Psoas muscle (tissue), 8 donors: ENCODE data around the gene PPM1F. TPM values are rescaled to one million over a fixed set of nuclear protein-coding genes. Genes with fewer than 3 reads are reported as not detected.
A peak's percentile ranks its signal among the peaks of the same experiment; 100 is the strongest.

Experiments
- ATAC-seq, 4 donors: fragments of 200-7000 bp; cut with Tn5 transposase; one replicate each; pipeline ENCODE4 v1.9.1; 2020; ENCODE audit warnings: moderate library complexity in 3 of 4, mild to moderate bottlenecking in 2 of 4
- DNase-seq, 2 donors: peaks; one replicate each; pipeline ENCODE4 v3.0.0-alpha.2; 2020
- H3K27ac ChIP-seq: fragments of 200-600 bp; one replicate; pipeline ENCODE4 v1.8.0; 2022
- H3K27me3 ChIP-seq, 3 donors: fragments of 200-600 bp in 1 of 3; one replicate each; pipeline versions ENCODE4 v1.6.1 to v1.8.0; 2013 to 2022; ENCODE audit warnings: low read length in 2 of 3, mild to moderate bottlenecking in 2 of 3, moderate library complexity in 1 of 3; ENCODE audit not compliant: insufficient read depth in 3 of 3
- H3K36me3 ChIP-seq, 2 donors: fragments of 200-600 bp in 1 of 2; one replicate each; pipeline versions ENCODE4 v1.6.1 to v1.8.0; 2013 to 2022; ENCODE audit warnings: low read depth in 1 of 2, mild to moderate bottlenecking in 1 of 2, moderate library complexity in 1 of 2; ENCODE audit not compliant: insufficient read depth in 1 of 2
- H3K4me1 ChIP-seq: fragments of 200-600 bp; one replicate; pipeline ENCODE4 v1.8.0; 2022
- H3K4me3 ChIP-seq: fragments of 200-600 bp; one replicate; pipeline ENCODE4 v1.8.0; 2022; ENCODE audit warnings: mild to moderate bottlenecking
- H3K9me3 ChIP-seq: fragments of 200-600 bp; one replicate; pipeline ENCODE4 v1.8.0; 2022
- WGBS, 3 donors: extraction: QIAGEN DNeasy Blood & Tissue Kit; methylation state at CpG; one replicate each; pipeline versions ENCODE4 v1.1.6 to v1.1.7; 2013; 5-methylcytosine and 5-hydroxymethylcytosine counted together
- intact Hi-C, 2 donors: fragments of 100-400 bp; cut with DNase I; formaldehyde crosslinking; loops; one replicate each; pipeline versions ENCODE4 v1.11.0 to v1.14.2; 2022
- polyA plus RNA-seq, 3 donors: library from polyadenylated mRNA; stranded (reverse); fragments of 200-250 nt; gene quantifications; one replicate each; pipeline ENCODE4 v1.2.3, GENCODE V29; 2013
- total RNA-seq, 4 donors: library from RNA; stranded (reverse); fragmentation: NEBNext Ultra II Directional in 2 of 4; extraction: Animal tissue kit (Norgen Biotek cat#: 25700) in 2 of 4; gene quantifications; one replicate each; pipeline versions ENCODE4 v1.2.1 to v1.2.4, GENCODE V29; 2021 to 2023
- TF ChIP-seq, protein P1 (sequence below): fragments of 200-600 bp; IDR thresholded peaks from one replicate; pipeline ENCODE4 v1.8.0; 2022; ENCODE audit warnings: antibody characterized with exemption
- donor health status: healthy with polysubstance abuse.
- donor health status: DM: no; HTN: no; CAD: no; lungs with moderate emphysema.
- donor health status: Bipolar disorder and iron deficiency.
- donor health status: healthy.
- donor health status: DM: yes; HTN: yes; CAD: no.
- donor health status: DM: no; HTN: no; CAD: no.
- donor health status: DM: no; HTN: no; CAD: no.
- donor health status: DM: yes; HTN: yes; CAD: no.

PPM1F gene
- total and polyA plus RNA-seq, 7 donors, result 8.1 to 29.5 (median 13.1) TPM

DNA sequence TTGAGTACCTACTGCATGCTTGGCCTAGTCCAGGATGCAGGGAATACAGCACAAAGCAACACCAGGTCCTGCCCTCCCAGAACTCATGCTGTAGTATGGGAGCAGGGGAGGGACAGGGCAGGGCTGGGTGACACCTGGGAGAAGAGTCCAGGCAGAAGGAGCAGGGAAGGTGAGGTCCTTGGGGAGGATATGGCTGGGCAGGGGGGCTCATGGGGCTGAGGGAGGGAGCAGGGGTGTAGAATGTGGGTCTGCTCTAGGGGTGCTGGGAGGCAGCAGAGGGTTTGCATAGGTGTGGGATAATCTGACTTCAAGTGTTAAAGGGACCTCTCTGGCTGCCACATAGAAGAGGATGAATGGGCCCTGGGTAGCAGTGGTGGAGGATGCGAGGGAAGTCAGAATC is 25.2 kb upstream of the PPM1F start:
- H3K9me3 ChIP-seq, result no peaks in the 10 kb centered on the region
- no peaks in the 10 kb centered on the region for H3K27me3 ChIP-seq
- intact Hi-C loops, result no loop called here
- 90 to 100% (median 93%) methylated on average over 1 of the region's 1 CpG for WGBS, 3 donors
- peaks cover 19% of the 10 kb centered on the region for H3K4me1 ChIP-seq
- no peak for ATAC-seq
- DNase-seq, result peak in 1 of 2 donors; percentile 19
- no peak overlapping the region for H3K27ac ChIP-seq
- H3K36me3 ChIP-seq, result peaks cover 0 to 38% of the 10 kb centered on the region in 2 donors
- TF ChIP-seq, protein P1, sequence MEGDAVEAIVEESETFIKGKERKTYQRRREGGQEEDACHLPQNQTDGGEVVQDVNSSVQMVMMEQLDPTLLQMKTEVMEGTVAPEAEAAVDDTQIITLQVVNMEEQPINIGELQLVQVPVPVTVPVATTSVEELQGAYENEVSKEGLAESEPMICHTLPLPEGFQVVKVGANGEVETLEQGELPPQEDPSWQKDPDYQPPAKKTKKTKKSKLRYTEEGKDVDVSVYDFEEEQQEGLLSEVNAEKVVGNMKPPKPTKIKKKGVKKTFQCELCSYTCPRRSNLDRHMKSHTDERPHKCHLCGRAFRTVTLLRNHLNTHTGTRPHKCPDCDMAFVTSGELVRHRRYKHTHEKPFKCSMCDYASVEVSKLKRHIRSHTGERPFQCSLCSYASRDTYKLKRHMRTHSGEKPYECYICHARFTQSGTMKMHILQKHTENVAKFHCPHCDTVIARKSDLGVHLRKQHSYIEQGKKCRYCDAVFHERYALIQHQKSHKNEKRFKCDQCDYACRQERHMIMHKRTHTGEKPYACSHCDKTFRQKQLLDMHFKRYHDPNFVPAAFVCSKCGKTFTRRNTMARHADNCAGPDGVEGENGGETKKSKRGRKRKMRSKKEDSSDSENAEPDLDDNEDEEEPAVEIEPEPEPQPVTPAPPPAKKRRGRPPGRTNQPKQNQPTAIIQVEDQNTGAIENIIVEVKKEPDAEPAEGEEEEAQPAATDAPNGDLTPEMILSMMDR, result no peak
- H3K4me3 ChIP-seq, result no peak overlapping the region

DNA sequence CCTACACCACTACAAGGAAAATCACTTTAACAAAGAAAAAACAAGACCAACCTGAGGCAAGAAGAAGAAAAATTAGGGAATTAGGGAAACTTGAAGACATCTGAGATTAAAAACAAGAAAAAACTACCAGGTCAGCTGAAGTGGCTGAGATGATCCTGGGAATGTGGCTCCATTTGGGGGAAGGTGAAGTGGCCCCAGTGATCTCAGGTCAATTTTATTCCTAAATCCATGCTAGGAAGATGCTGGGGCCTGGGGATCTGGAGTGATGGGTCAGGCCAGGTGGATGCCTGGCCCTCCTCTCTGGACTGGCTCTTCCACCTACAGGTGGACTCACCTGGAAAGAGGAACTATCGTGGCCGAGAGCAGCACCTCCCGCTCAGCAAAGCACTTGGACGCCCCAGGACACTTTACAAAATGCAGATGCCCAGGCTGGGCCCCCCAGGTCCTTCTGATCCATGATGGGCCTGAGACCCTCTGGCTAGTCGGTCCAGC is 23.3 kb upstream of the PPM1F start:
- TF ChIP-seq, protein P1, result no peak
- DNase-seq (peak in 1 of 2 donors; percentile 14), ATAC-seq (no peak)
- H3K9me3 ChIP-seq, result no peaks in the 10 kb centered on the region
- H3K4me1 ChIP-seq, result peaks cover 8% of the 10 kb centered on the region
- WGBS, 3 donors, result 92 to 100% (median 94%) methylated on average over 5 of the region's 5 CpGs
- H3K36me3 ChIP-seq, result peaks cover 2 to 57% of the 10 kb centered on the region in 2 donors
- no peak overlapping the region for H3K4me3 ChIP-seq
- H3K27me3 ChIP-seq, result no peaks in the 10 kb centered on the region
- no peak overlapping the region for H3K27ac ChIP-seq
- intact Hi-C loops, result no loop called here

DNA sequence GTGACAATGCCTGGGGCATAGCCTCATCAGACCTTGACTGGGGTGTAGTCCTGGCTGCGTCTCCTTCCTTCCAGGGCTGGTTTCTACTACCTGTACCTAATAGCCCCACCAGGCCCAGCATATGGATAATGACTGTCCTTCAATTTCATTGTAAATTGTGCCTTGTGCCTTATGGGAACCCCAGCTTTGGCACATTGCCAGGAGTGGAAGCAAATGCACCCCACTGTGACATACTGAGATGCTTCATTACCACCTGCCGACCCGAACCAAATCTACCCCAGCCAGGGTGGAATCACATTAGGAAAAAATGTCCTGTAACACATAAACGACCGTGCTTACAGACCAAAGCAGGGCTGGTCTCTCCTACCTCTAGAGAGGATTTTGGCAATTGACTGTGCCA is 22.6 kb upstream of the PPM1F start:
- H3K4me1 ChIP-seq, result peaks cover 2% of the 10 kb centered on the region
- no peaks in the 10 kb centered on the region for H3K27me3 ChIP-seq
- DNase-seq (peak in 1 of 2 donors; percentile 36), ATAC-seq (no peak)
- H3K36me3 ChIP-seq, result peaks cover 3 to 60% of the 10 kb centered on the region in 2 donors
- no peak overlapping the region for H3K27ac ChIP-seq
- no peaks in the 10 kb centered on the region for H3K9me3 ChIP-seq
- TF ChIP-seq, protein P1, result no peak
- intact Hi-C loops, result no loop called here
- whole genome bisulfite sequencing, 3 donors, result 74 to 79% (median 75%) methylated on average over 5 of the region's 5 CpGs
- H3K4me3 ChIP-seq, result no peak overlapping the region

DNA sequence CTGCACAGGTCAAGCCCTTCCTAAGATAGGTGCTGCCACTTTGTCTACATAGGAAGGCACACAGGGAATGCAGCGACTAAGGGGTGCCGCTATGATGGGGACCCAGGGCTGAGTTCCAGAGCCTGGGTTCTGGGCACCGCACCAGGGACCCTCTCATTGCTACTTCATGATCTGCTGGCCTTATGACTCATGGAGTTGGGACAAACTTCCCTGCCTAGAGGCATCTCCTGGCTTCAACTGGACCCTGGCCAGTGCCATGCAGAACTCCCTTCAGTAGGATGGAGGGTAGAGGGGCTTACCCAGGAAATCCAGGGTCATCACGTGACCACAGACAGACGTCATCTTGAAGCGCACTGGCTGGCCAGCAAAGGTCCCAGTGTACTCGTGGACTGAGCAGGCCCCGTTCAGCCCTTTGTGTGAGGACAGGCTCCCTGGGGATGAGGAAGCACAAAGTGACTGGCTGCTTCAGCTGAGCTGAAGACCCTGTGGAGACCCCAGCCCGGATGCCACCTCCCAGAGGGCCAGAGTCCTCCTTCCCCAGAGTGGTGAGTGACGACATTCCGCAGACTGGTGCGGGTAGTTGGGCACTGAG is 21.5 kb upstream of the PPM1F start:
- WGBS, 3 donors, result 86 to 94% (median 90%) methylated on average over 12 of the region's 12 CpGs
- Histone ChIP-seq H3K4me3 (no peak overlapping the region), H3K9me3 (no peaks in the 10 kb centered on the region), H3K27ac (no peak overlapping the region), H3K27me3 (no peaks in the 10 kb centered on the region), H3K4me1 (no peaks in the 10 kb centered on the region), H3K36me3 (peaks cover 3 to 70% of the 10 kb centered on the region in 2 donors)
- DNase-seq (peak in 1 of 2 donors; percentile 6), ATAC-seq (no peak)
- TF ChIP-seq, protein P1, result no peak
- intact Hi-C loops, result no loop called here

DNA sequence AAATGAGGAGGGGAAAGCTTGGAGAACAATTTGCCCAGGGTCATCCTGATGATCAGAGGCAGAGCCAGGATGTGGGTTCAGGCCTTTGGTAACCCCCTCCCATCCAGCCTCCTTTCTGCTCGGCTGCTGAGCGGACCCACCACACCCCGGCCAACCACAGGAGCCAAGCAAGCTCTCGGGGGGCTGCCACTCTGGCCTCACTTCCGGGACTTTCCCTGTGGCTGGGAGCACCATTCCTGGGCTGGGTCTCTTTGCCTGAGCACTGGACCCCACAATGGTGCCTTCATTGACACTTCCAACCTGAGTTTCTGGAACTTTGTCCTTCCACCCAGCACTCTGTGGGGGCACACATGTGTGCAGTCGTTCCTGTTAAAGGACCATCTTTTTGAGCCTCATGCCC is 20.2 kb upstream of the PPM1F start:
- intact Hi-C loops, result no loop called here
- WGBS, 3 donors, result 82 to 94% (median 93%) methylated on average over 6 of the region's 6 CpGs
- ATAC-seq (no peak), DNase-seq (no peak)
- H3K4me1 ChIP-seq, result no peaks in the 10 kb centered on the region
- no peak overlapping the region for H3K27ac ChIP-seq
- TF ChIP-seq, protein P1, result no peak
- H3K36me3 ChIP-seq, result peaks cover 3 to 78% of the 10 kb centered on the region in 2 donors
- H3K27me3 ChIP-seq, result no peaks in the 10 kb centered on the region
- no peaks in the 10 kb centered on the region for H3K9me3 ChIP-seq
- H3K4me3 ChIP-seq, result no peak overlapping the region
